IMR-90 (cell line): ENCODE data around the gene MTUS2. TPM values are rescaled to one million over a fixed set of nuclear protein-coding genes. Genes with fewer than 3 reads are reported as not detected.

Source experiments
- ATAC-seq: fragments of 200-7000 bp; cut with Tn5 transposase; 2 replicates; pipeline ENCODE4 v1.9.1; 2020; ENCODE audit warnings: low read depth, mild to moderate bottlenecking, moderate library complexity
- BruUV-seq: library from RNA; stranded (reverse); fragments of 400-500 nt; replicated peaks from 2 replicates; lab custom pipeline; 2021; lab: Mats Ljungman, UMichigan
- CTCF ChIA-PET: fragments of 300-600 bp; formaldehyde crosslinking; extraction: SDS; loops from one replicate; lab custom pipeline; 2021; ENCODE audit warnings: antibody characterized with exemption; lab: Yijun Ruan, JAX
- POLR2A ChIA-PET: fragments of 300-600 bp; sonication (Branson Sonifier 250); formaldehyde crosslinking; loops from one replicate; lab custom pipeline; 2022; ENCODE audit warnings: antibody characterized with exemption; ENCODE audit not compliant: unreplicated experiment; lab: Charles Lee
- DNase-seq: peaks from one replicate; pipeline ENCODE4 v3.0.0; 2013
- H2AFZ ChIP-seq: replicated peaks from 2 replicates; pipeline ENCODE3; 2013; ENCODE audit warnings: low read length, mild to moderate bottlenecking; ENCODE audit not compliant: poor library complexity
- H2AK5ac ChIP-seq: 2 replicates; pipeline ENCODE4 v1.6.1; 2013; ENCODE audit warnings: low read depth, low read length, inconsistent platforms
- H2AK9ac ChIP-seq: replicated peaks from 2 replicates; pipeline ENCODE3; 2013; ENCODE audit warnings: mild to moderate bottlenecking, low read depth, low read length, moderate library complexity; ENCODE audit not compliant: poor library complexity
- H2BK120ac ChIP-seq: 2 replicates; pipeline ENCODE4 v1.6.1; 2013; ENCODE audit warnings: low read depth, low read length, inconsistent platforms
- H2BK15ac ChIP-seq: 3 replicates; pipeline ENCODE4 v1.6.1; 2013; ENCODE audit warnings: low read depth, low read length, inconsistent platforms
- H2BK20ac ChIP-seq: 2 replicates; pipeline ENCODE4 v1.6.1; 2013; ENCODE audit warnings: low read depth, mild to moderate bottlenecking, inconsistent platforms, low read length, moderate library complexity
- H2BK5ac ChIP-seq: 2 replicates; pipeline ENCODE4 v1.6.1; 2013; ENCODE audit warnings: mild to moderate bottlenecking, low read depth, low read length, inconsistent platforms; ENCODE audit not compliant: poor library complexity, severe bottlenecking
- H3K14ac ChIP-seq: replicated peaks from 2 replicates; pipeline ENCODE4 v1.6.1; 2013; ENCODE audit warnings: low read depth, low read length, inconsistent platforms
- H3K18ac ChIP-seq: 2 replicates; pipeline ENCODE4 v1.6.1; 2013; ENCODE audit warnings: low read depth, low read length, control low read depth
- H3K23ac ChIP-seq: 2 replicates; pipeline ENCODE4 v1.6.1; 2013; ENCODE audit warnings: low read depth, low read length, inconsistent platforms
- H3K27ac ChIP-seq: 2 replicates; pipeline ENCODE4 v1.5.1; 2013; ENCODE audit warnings: mild to moderate bottlenecking, control low read depth, low read length; ENCODE audit not compliant: insufficient read depth
- H3K27me3 ChIP-seq: 2 replicates; pipeline ENCODE4 v1.6.1; 2013; ENCODE audit warnings: low read length; ENCODE audit not compliant: control insufficient read depth, insufficient read depth
- H3K36me3 ChIP-seq: 2 replicates; pipeline ENCODE4 v1.6.1; 2013; ENCODE audit warnings: low read length, mixed read lengths; ENCODE audit not compliant: control insufficient read depth, insufficient read depth
- H3K4ac ChIP-seq: 2 replicates; pipeline ENCODE4 v1.6.1; 2013; ENCODE audit warnings: low read depth, low read length, inconsistent platforms
- H3K4me1 ChIP-seq: 2 replicates; pipeline ENCODE4 v1.6.1; 2013; ENCODE audit warnings: low read length, mixed read lengths; ENCODE audit not compliant: control insufficient read depth, insufficient read depth
- H3K4me2 ChIP-seq: 2 replicates; pipeline ENCODE4 v1.6.1; 2013; ENCODE audit warnings: low read depth, mild to moderate bottlenecking, control low read depth, low read length, moderate library complexity
- H3K4me3 ChIP-seq: 2 replicates; pipeline ENCODE4 v1.5.1; 2013; ENCODE audit warnings: low read depth, mild to moderate bottlenecking, control low read depth, low read length, moderate library complexity; ENCODE audit not compliant: insufficient read depth
- H3K56ac ChIP-seq: 2 replicates; pipeline ENCODE4 v1.6.1; 2013; ENCODE audit warnings: low read length, inconsistent platforms; ENCODE audit not compliant: insufficient read depth; ENCODE audit errors: extremely low read depth
- H3K79me1 ChIP-seq, 2 experiments: 2 replicates each; pipeline ENCODE4 v1.6.1; 2013; ENCODE audit warnings: low read length in 2 of 2, inconsistent platforms in 1 of 2, low read depth in 1 of 2
- H3K9ac ChIP-seq: 2 replicates; pipeline ENCODE4 v1.6.1; 2013; ENCODE audit warnings: low read depth, low read length, control low read depth
- H3K9me1 ChIP-seq: 2 replicates; pipeline ENCODE4 v1.6.1; 2013; ENCODE audit warnings: low read length, inconsistent platforms; ENCODE audit not compliant: insufficient read depth
- H3K9me3 ChIP-seq: 2 replicates; pipeline ENCODE4 v1.6.1; 2013; ENCODE audit warnings: low read length; ENCODE audit not compliant: control insufficient read depth, insufficient read depth
- H4K20me1 ChIP-seq: 2 replicates; pipeline ENCODE4 v1.6.1; 2013; ENCODE audit warnings: low read length, inconsistent platforms; ENCODE audit not compliant: insufficient read depth
- H4K5ac ChIP-seq: 2 replicates; pipeline ENCODE4 v1.6.1; 2013; ENCODE audit warnings: mild to moderate bottlenecking, low read depth, low read length, control low read depth
- H4K8ac ChIP-seq, 2 experiments: 2 replicates each; pipeline ENCODE4 v1.6.1; 2013; ENCODE audit warnings: low read depth in 2 of 2, low read length in 2 of 2, control low read depth in 1 of 2, inconsistent platforms in 1 of 2
- H4K91ac ChIP-seq: 2 replicates; pipeline ENCODE4 v1.6.1; 2013; ENCODE audit warnings: low read depth, low read length, inconsistent platforms; ENCODE audit not compliant: insufficient read depth
- FOS ChIP-seq: fragments of 150-350 bp; IDR thresholded peaks from 2 replicates; pipeline ENCODE4 v1.6.1; 2016; ENCODE audit warnings: low read depth, low read length
- MAZ ChIP-seq: IDR thresholded peaks from 2 replicates; pipeline ENCODE4 v1.6.1; 2012; ENCODE audit warnings: low read depth, mild to moderate bottlenecking, low read length, improper control_type of control experiment, moderate library complexity, borderline replicate concordance
- MXI1 ChIP-seq: IDR thresholded peaks from 2 replicates; pipeline ENCODE4 v1.6.1; 2012; ENCODE audit warnings: low read depth, mild to moderate bottlenecking, low read length, moderate library complexity, borderline replicate concordance
- RCOR1 ChIP-seq: IDR thresholded peaks from 2 replicates; pipeline ENCODE4 v1.6.1; 2012; ENCODE audit warnings: mild to moderate bottlenecking, low read length, improper control_type of control experiment; ENCODE audit not compliant: insufficient replicate concordance
- RFX5 ChIP-seq: IDR thresholded peaks from 2 replicates; pipeline ENCODE4 v1.8.0; 2012; ENCODE audit warnings: low read depth, mild to moderate bottlenecking, low read length, moderate library complexity
- SMC3 ChIP-seq: fragments of 150-350 bp; IDR thresholded peaks from 2 replicates; pipeline ENCODE4 v1.6.1; 2016; ENCODE audit warnings: low read depth, mild to moderate bottlenecking, antibody characterized with exemption, low read length, moderate library complexity
- WGBS, 2 experiments: methylation state at CpG; one replicate each; pipeline versions ENCODE4 v1.1.5 to v1.1.7; 2013; ENCODE audit warnings: missing lambda C conversion rate in 2 of 2; ENCODE audit not compliant: insufficient read length in 1 of 2; ENCODE audit errors: extremely low coverage in 2 of 2; 5-methylcytosine and 5-hydroxymethylcytosine counted together
- dilution Hi-C: fragments of 300-500 bp; cut with HindIII; formaldehyde crosslinking; loops from one replicate; pipeline ENCODE4 v1.14.3; 2018; ENCODE audit warnings: low sequenced_read_pairs; ENCODE audit not compliant: unreplicated experiment
- in situ Hi-C: fragments of 300-500 bp; cut with MboI; formaldehyde crosslinking; loops from 3 replicates; pipeline ENCODE4 v1.14.3; 2019; ENCODE audit warnings: low sequenced_read_pairs, inconsistent platforms, mixed read lengths
- intact Hi-C: fragments of 100-400 bp; cut with micrococcal nuclease; formaldehyde crosslinking; loops from 2 replicates; pipeline ENCODE4 v1.10.0; 2022
- polyA plus RNA-seq, 3 experiments: library from polyadenylated mRNA; depleted of rRNA; stranded (reverse); fragments of >200 nt; gene quantifications; 2 replicates each; pipeline ENCODE4 v1.2.3, GENCODE V29; 2012; ENCODE audit warnings: low replicate concordance in 1 of 3
- total RNA-seq: library from RNA; depleted of rRNA; stranded (reverse); fragments of >200 nt; gene quantifications from 2 replicates; pipeline ENCODE4 v1.2.3, GENCODE V29; 2012
- TF ChIP-seq, protein P1 (sequence below): fragments of 150-350 bp; IDR thresholded peaks from 2 replicates; pipeline ENCODE4 v1.6.1; 2017; ENCODE audit warnings: mild to moderate bottlenecking, antibody characterized with exemption, low read length, low read depth

Gene MTUS2
- total and polyA plus RNA-seq, 2 of the 4 experiments (the other 2 are of a cell fraction), result under 0.01 to 0.02 TPM

GRCh38 chr13:28865951-28866350 lies 45.8 kb downstream of the MTUS2 start:
- TF ChIP-seq FOS (no peak), RFX5 (no peak), SMC3 (no peak), MXI1 (no peak), RCOR1 (no peak), MAZ (no peak)
- TF ChIP-seq, protein P1, sequence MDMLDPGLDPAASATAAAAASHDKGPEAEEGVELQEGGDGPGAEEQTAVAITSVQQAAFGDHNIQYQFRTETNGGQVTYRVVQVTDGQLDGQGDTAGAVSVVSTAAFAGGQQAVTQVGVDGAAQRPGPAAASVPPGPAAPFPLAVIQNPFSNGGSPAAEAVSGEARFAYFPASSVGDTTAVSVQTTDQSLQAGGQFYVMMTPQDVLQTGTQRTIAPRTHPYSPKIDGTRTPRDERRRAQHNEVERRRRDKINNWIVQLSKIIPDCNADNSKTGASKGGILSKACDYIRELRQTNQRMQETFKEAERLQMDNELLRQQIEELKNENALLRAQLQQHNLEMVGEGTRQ, result no peak
- Histone ChIP-seq H2BK20ac (no peak overlapping the region), H2BK5ac (no peak overlapping the region), H2AFZ (no peak overlapping the region), H3K18ac (no peak overlapping the region), H3K79me1 (no peaks in the 10 kb centered on the region), H3K4me1 (no peaks in the 10 kb centered on the region), H3K4me3 (no peak overlapping the region), H3K4ac (no peak overlapping the region), H2BK120ac (no peak overlapping the region), H3K23ac (no peak overlapping the region), H3K27me3 (no peaks in the 10 kb centered on the region), H2BK15ac (no peak overlapping the region), H3K9me3 (no peaks in the 10 kb centered on the region), H4K5ac (no peak overlapping the region), H4K20me1 (no peaks in the 10 kb centered on the region), H2AK9ac (no peak overlapping the region), H2AK5ac (no peak overlapping the region), H3K4me2 (no peak overlapping the region), H4K8ac (no peak overlapping the region), H3K56ac (no peak overlapping the region), H3K9me1 (no peaks in the 10 kb centered on the region), H4K91ac (no peak overlapping the region), H3K9ac (no peak overlapping the region), H3K14ac (no peak overlapping the region), H3K27ac (no peak overlapping the region), H3K36me3 (no peaks in the 10 kb centered on the region)
- POLR2A ChIA-PET, result no interaction called here
- WGBS, 2 experiments, result 0% methylated on average over 2 of the region's 7 CpGs; no CpG with 5 or more reads in 1 of the 2 experiments
- intact Hi-C loops (no loop called here), dilution Hi-C loops (no loop called here), in situ Hi-C loops (no loop called here)
- BruUV-seq, result no TSS peak
- CTCF ChIA-PET, result no interaction called here
- ATAC-seq (no peak), DNase-seq (no peak)
